Coronary artery (tissue), 2 donors: ENCODE measurements around the gene POLRMT.
A peak's percentile ranks its signal among the peaks of the same experiment; 100 is the strongest.
"Not testable (repeated sequence)": the region's sequence is repeated elsewhere in the genome, so short reads cannot be mapped to it uniquely, and the experiment has no call there.

Source experiments
- DNase-seq: peaks from one replicate; pipeline ENCODE4 v3.0.0-alpha.2; 2017; ENCODE audit warnings: low spot score
- H3K27ac ChIP-seq, 2 donors: fragments of 200-600 bp; sonication (generic); one replicate each; pipeline ENCODE4 v1.5.1; 2016 to 2019
- H3K4me3 ChIP-seq: fragments of 200-600 bp; sonication (generic); 2 replicates; pipeline ENCODE4 v1.5.1; 2016; ENCODE audit warnings: mild to moderate bottlenecking, moderate library complexity
- TF ChIP-seq, protein P1 (sequence below): fragments of 200-600 bp; sonication (generic); IDR thresholded peaks from one replicate; pipeline ENCODE4 v1.5.1; 2019; ENCODE audit warnings: antibody characterized with exemption

The POLRMT gene

GRCh38 chr19:590750-591098, 42.6 kb downstream of the POLRMT start:
- TF ChIP-seq, protein P1, sequence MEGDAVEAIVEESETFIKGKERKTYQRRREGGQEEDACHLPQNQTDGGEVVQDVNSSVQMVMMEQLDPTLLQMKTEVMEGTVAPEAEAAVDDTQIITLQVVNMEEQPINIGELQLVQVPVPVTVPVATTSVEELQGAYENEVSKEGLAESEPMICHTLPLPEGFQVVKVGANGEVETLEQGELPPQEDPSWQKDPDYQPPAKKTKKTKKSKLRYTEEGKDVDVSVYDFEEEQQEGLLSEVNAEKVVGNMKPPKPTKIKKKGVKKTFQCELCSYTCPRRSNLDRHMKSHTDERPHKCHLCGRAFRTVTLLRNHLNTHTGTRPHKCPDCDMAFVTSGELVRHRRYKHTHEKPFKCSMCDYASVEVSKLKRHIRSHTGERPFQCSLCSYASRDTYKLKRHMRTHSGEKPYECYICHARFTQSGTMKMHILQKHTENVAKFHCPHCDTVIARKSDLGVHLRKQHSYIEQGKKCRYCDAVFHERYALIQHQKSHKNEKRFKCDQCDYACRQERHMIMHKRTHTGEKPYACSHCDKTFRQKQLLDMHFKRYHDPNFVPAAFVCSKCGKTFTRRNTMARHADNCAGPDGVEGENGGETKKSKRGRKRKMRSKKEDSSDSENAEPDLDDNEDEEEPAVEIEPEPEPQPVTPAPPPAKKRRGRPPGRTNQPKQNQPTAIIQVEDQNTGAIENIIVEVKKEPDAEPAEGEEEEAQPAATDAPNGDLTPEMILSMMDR = no peak
- no peak for DNase-seq
- Histone ChIP-seq H3K27ac (no peak overlapping the region), H3K4me3 (peak overlapping the region; percentile 61)

GRCh38 chr19:590396-590745, 43.0 kb downstream of the POLRMT start:
- TF ChIP-seq, protein P1 = no peak
- no peak for DNase-seq
- H3K4me3 ChIP-seq = peak overlapping the region; percentile 61
- H3K27ac ChIP-seq = no peak overlapping the region

DNA sequence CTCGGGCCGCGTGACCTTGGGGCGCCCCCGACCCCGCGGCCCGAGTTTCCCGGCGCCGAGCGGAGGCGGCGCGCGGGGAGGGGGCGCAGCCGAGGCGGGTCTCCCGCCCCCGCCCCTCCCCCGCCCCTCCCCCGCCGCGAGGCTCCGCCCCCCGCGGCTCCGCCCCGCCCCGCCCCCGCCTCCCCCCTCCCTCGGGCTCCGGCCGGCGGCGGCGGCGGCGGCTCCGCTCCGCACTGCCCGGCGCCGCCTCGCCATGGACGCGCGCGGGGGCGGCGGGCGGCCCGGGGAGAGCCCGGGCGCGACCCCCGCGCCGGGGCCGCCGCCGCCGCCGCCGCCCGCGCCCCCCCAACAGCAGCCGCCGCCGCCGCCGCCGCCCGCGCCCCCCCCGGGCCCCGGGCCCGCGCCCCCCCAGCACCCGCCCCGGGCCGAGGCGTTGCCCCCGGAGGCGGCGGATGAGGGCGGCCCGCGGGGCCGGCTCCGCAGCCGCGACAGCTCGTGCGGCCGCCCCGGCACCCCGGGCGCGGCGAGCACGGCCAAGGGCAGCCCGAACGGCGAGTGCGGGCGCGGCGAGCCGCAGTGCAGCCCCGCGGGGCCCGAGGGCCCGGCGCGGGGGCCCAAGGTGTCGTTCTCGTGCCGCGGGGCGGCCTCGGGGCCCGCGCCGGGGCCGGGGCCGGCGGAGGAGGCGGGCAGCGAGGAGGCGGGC, 43.5 kb downstream of the POLRMT start, which contains the start of gene HCN2:
HCN2 (plus strand) TSS at position 189 of the 703 bp plus-strand sequence; CDS start at position 254, 65 bp downstream.
- TF ChIP-seq, protein P1 = no peak
- H3K4me3 ChIP-seq = peak within 1 kb of the TSS; percentile 61
- no peak for DNase-seq
- H3K27ac ChIP-seq = no peak within 1 kb of the TSS

GRCh38 chr19:588741-589692, 44.3 kb downstream of the POLRMT start:
- H3K27ac ChIP-seq = no peak overlapping the region
- peak overlapping the region; percentile 39 for H3K4me3 ChIP-seq
- DNase-seq = no peak

GRCh38 chr19:588093-588740, 45.1 kb downstream of the POLRMT start:
- Histone ChIP-seq H3K27ac (no peak overlapping the region), H3K4me3 (peak overlapping the region; percentile 15)
- TF ChIP-seq, protein P1 = no peak
- DNase-seq = no peak

More at GRCh38 chr19:588741-589692, 44.3 kb downstream of the POLRMT start:
- TF ChIP-seq, protein P1 = no peak

DNA sequence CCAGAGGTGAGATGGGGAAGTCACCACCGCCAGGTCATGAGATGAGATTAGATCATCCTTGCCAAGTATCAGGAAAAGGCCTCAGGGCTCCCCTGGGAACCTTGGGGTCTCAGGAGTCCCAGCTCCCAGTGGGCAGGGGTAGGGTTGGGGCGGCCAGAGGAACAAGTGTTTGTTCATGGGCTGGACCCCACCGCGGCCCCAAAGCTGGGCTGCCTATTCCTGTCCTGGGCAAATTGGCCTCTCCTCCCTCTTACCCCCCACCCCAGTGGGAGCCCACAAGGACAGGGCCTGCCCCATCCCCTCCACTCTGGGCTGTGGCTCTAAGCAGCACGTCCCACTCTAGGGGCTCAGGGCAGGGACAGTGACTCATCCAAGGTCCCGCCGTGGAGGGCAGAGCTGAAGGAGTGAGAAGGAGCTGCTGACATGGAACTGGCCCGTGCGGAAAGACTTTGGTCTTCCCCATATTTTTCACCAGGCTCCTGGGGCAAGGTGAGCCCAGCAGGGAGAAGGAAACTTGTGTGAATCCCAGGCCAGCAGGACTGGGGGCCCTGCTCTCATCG, 47.7 kb downstream of the POLRMT start:
- no peak for DNase-seq
- Histone ChIP-seq H3K4me3 (no peak overlapping the region), H3K27ac (no peak overlapping the region)
- TF ChIP-seq, protein P1 = no peak

DNA sequence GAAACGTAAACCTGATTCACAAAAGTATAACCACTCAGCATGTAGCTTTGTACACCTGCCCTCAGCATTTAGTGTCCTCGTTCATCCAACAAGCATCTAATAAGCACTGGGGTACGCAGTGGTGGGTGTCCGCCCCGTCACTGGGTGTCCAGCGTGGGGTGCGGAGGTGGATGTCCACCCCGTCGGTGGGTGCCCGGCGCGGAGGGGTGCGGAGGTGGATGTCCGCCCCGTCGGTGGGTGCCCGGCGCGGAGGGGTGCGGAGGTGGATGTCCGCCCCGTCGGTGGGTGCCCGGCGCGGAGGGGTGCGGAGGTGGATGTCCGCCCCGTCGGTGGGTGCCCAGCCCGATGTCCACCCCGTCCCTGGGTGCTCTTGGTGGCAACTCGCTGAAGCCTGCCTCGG, 48.2 kb downstream of the POLRMT start:
- DNase-seq, H3K27ac ChIP-seq, H3K4me3 ChIP-seq: not testable (repeated sequence)
